HG03520 (cell line): ENCODE measurements around the gene RAD52.

Experiments used
- ATAC-seq: cut with Tn5 transposase; IDR thresholded peaks from one replicate; pipeline ENCODE4 v1.9.1; 2021; ENCODE audit warnings: mild to moderate bottlenecking, moderate library complexity; ENCODE audit not compliant: unreplicated experiment

Gene RAD52

DNA sequence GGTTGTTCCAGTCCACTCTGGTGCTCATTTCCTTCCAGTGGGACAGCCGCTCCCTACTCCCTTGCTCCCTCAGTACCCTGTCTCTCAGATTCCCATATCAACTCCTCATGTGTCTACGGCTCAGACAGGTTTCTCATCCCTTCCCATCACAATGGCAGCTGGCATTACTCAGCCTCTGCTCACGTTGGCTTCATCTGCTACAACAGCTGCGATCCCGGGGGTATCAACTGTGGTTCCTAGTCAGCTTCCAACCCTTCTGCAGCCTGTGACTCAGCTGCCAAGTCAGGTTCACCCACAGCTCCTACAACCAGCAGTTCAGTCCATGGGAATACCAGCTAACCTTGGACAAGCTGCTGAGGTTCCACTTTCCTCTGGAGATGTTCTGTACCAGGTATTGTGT, 69.9 kb downstream of the RAD52 start:
- no peak for ATAC-seq

DNA sequence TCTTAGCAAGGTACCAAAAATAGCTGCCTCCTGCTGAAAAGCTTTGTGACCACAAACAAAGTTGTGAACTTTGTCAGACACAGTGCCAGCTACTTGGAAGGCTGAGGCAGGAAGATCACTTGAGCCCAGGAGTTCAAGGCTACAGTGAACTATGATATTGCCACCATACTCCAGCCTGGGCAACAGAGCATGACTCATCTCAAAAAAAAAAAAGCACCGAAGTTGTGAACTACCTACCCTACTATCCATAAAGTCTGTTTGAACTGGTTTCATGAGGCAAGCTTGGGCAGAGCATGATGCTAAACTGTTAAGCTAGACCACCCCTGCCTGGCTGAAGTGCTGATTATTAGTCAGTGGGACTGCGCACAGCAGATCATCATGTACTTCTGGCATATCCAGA, 75.5 kb downstream of the RAD52 start:
- ATAC-seq, result no peak

DNA sequence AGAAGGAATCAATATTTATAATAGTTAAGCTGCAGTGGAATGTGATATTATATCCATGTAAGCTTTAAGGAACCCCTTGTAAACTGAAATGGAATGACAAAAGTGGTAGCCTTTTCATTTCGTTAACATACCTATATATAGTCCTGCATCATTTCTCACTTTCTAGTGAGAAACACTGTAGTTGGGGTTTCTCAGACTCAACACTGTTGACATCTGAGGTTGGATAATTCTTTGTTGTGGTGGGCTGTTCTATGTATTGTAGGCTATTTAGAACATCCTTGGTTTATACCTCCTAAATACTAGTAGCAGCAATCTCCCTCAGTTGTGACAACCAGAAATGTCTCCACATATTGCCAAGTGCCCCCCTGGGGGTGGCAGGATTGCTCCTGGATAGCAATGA, 79.1 kb downstream of the RAD52 start:
- ATAC-seq, result no peak

DNA sequence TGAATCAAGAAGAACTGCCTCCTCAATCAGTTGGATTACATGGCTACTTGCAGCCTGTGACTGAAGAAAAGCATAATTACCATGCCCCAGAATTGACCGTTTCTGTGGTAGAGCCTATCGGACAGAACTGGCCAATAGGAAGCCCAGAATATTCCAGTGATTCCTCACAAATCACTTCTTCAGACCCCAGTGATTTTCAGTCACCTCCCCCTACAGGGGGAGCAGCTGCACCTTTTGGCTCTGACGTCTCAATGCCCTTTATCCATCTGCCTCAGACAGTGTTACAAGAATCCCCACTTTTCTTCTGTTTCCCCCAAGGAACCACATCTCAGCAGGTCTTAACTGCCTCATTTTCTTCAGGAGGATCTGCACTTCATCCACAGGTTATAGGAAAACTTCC, 80.8 kb downstream of the RAD52 start:
- no peak for ATAC-seq

DNA sequence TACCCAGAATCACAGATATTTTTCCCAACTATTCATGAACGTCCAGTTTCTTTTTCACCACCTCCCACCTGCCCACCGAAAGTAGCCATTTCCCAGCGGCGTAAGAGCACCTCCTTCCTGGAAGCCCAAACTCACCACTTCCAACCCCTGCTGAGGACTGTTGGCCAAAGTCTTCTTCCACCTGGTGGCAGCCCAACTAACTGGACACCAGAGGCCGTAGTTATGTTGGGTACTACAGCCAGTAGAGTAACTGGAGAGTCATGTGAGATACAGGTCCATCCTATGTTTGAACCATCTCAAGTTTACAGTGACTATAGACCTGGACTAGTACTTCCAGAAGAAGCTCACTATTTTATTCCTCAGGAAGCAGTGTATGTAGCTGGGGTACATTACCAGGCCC, 81.6 kb downstream of the RAD52 start:
- no peak for ATAC-seq

DNA sequence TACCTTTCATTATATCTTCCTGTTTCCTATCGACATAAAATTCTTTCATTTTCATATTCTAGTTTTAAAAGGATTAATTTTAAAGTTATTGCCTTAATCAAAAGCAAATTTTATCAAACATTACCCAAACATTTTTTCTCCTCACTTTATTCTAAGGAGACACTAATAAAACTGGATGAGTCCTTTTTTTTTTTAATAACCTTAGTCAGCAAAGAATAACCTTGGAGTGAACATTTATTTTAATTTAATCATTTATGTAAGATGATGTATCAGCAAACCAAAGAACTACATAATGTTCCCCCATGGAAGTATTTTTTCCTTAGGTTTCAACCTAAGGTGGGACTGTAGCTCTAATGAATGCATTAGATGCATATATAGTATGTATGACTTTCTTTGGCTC, 83.9 kb downstream of the RAD52 start:
- no peak for ATAC-seq

DNA sequence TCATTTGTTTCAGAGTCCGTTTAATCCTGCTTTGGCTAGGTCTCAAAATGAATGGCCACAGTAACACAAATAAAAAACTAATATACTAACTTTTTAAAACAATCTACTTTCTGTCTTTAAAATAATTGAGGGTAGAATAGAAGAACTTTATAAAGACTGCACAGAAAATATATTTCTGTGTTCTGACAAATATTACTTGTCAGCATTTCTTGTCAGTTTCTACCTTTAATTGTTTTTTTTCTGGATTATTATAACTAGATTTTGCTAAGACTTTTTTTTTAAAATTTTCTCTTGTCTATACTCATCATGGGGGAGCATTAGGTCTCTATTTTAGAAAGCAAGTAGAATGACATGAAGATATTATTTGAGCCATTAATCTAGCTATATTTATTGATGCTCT, 86.2 kb downstream of the RAD52 start:
- ATAC-seq, result no peak

DNA sequence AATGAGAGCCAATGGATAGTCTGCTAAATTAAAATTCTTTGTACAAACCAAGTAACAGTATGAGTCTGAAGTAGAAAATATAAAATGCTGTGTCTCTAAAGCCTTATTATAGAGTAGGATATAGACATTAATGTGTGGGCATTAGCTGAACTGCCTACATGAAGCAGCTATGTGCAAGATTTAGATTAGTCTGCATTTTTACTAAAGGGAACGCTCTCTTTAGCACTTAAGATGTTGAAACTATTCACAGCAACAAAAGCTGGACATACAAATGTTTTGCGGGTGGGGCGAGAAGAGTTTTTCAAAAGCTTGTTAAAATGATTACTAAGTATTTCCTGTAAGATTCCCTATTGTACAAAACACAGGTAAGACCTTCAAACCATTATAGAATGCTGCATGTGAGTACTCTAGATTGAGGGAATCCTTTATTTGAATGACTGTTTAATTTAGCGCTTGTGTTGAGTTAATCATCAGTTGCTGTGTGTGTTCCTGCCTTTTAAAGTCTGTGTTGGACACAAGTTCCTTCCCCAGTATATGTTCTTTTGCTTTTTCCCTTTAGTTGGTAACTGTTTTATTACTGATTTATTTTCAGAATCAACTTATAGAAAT, 87.1 kb downstream of the RAD52 start:
- no peak for ATAC-seq
